Suprapubic skin (tissue), 4 donors: ENCODE results near the gene WIPF2.
"Not testable (repeated sequence)": the region's sequence is repeated elsewhere in the genome, so short reads cannot be mapped to it uniquely, and the experiment has no call there.

Experiments
- POLR2A ChIP-seq, 2 donors: fragments of 450-650 bp; IDR thresholded peaks; one replicate each; pipeline ENCODE4 v1.6.1; 2017; ENCODE audit warnings: antibody characterized with exemption in 2 of 2, mild to moderate bottlenecking in 2 of 2, moderate library complexity in 2 of 2
- POLR2AphosphoS5 ChIP-seq, 3 donors: sonication (generic); formaldehyde crosslinking; IDR thresholded peaks; one replicate each; pipeline ENCODE4 v1.6.1; 2017; ENCODE audit warnings: antibody characterized with exemption in 3 of 3
- TF ChIP-seq, protein P1 (sequence below), 2 donors: fragments of 200-600 bp in 1 of 2; fragments of 450-650 bp in 1 of 2; sonication (generic) in 1 of 2; IDR thresholded peaks; one replicate each; pipeline ENCODE4 v1.5.1; 2016 to 2019; ENCODE audit warnings: antibody characterized with exemption in 2 of 2, mild to moderate bottlenecking in 1 of 2, moderate library complexity in 1 of 2

DNA sequence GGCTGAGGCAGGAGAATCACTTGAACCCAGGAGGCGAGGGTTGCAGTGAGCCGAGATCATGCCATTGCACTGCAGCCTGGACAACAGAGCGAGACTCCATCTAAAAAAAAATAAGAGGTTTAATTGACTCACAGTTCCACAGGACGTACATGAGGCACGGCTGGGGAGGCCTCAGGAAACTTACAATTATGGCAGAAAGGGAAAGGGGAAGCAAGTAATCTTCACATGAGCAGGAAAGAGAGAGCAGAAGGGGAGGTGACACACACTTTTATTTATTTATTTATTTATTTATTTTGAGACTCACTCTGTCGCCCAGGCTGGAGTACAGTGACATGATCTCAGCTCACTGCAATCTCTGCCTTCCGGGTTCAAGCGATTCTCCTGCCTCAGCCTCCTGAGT, 12.9 kb upstream of the WIPF2 start:
- not testable (repeated sequence) for TF ChIP-seq POLR2A, POLR2AphosphoS5 (IDR thresholded peaks at IDR 0.05)
- TF ChIP-seq, protein P1, sequence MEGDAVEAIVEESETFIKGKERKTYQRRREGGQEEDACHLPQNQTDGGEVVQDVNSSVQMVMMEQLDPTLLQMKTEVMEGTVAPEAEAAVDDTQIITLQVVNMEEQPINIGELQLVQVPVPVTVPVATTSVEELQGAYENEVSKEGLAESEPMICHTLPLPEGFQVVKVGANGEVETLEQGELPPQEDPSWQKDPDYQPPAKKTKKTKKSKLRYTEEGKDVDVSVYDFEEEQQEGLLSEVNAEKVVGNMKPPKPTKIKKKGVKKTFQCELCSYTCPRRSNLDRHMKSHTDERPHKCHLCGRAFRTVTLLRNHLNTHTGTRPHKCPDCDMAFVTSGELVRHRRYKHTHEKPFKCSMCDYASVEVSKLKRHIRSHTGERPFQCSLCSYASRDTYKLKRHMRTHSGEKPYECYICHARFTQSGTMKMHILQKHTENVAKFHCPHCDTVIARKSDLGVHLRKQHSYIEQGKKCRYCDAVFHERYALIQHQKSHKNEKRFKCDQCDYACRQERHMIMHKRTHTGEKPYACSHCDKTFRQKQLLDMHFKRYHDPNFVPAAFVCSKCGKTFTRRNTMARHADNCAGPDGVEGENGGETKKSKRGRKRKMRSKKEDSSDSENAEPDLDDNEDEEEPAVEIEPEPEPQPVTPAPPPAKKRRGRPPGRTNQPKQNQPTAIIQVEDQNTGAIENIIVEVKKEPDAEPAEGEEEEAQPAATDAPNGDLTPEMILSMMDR (IDR thresholded peaks at IDR 0.05): not testable (repeated sequence)
